Kidney (tissue), 14 donors: Measurements from ENCODE around the gene PRLH. TPM values are rescaled to one million over a fixed set of nuclear protein-coding genes. Genes with fewer than 3 reads are reported as not detected.

Source experiments
- DNase-seq, 5 donors: peaks; one replicate each; pipeline ENCODE4 v3.0.0-alpha.2; 2013 to 2020
- FAIRE-seq: peaks from 2 replicates; lab custom pipeline; 2012; peaks lifted over from hg19 to GRCh38; lab: Jason Lieb, UNC
- H3K27ac ChIP-seq, 2 donors: one replicate each; pipeline ENCODE4 v1.7.0; 2013; ENCODE audit warnings: low read depth in 2 of 2, low read length in 2 of 2, inconsistent platforms in 1 of 2
- H3K27me3 ChIP-seq: one replicate; pipeline ENCODE4 v1.7.1; 2013; ENCODE audit warnings: low read length, inconsistent platforms; ENCODE audit not compliant: control insufficient read depth, insufficient read depth
- H3K36me3 ChIP-seq, 3 donors: one replicate each; pipeline versions ENCODE4 v1.7.0 to v1.7.1; 2013; ENCODE audit warnings: low read length in 3 of 3, control low read depth in 1 of 3, inconsistent platforms in 1 of 3; ENCODE audit not compliant: insufficient read depth in 3 of 3, control insufficient read depth in 2 of 3
- H3K4me1 ChIP-seq, 3 donors: one replicate each; pipeline versions ENCODE4 v1.7.0 to v1.7.1; 2013; ENCODE audit warnings: low read length in 3 of 3, inconsistent platforms in 1 of 3, low read depth in 1 of 3; ENCODE audit not compliant: control insufficient read depth in 2 of 3, insufficient read depth in 2 of 3
- H3K4me3 ChIP-seq, 3 donors: one replicate each; pipeline versions ENCODE4 v1.7.0 to v1.8.1; 2013; ENCODE audit warnings: low read length in 3 of 3, control low read depth in 1 of 3, inconsistent platforms in 1 of 3
- H3K9ac ChIP-seq, 3 donors: one replicate each; pipeline versions ENCODE4 v1.7.0 to v1.7.1; 2013; ENCODE audit warnings: low read length in 3 of 3, control low read depth in 1 of 3, inconsistent platforms in 1 of 3
- H3K9me3 ChIP-seq, 3 donors: one replicate each; pipeline versions ENCODE4 v1.7.0 to v1.7.1; 2013; ENCODE audit warnings: low read length in 3 of 3, control low read depth in 1 of 3, inconsistent platforms in 1 of 3; ENCODE audit not compliant: control insufficient read depth in 2 of 3, insufficient read depth in 1 of 3
- intact Hi-C: fragments of 100-400 bp; cut with DNase I; formaldehyde crosslinking; loops from one replicate; pipeline ENCODE4 v1.11.1; 2022
- polyA plus RNA-seq: library from polyadenylated mRNA; stranded (reverse); fragments of 350-450 nt; fragmentation: Illumina TruSeq; extraction: RNeasy Lipid Tissue Mini Kit (QIAGEN cat#74804); gene quantifications from one replicate; pipeline ENCODE4 v1.2.3, GENCODE V29; 2014; ENCODE audit warnings: low read depth, low replicate concordance; ENCODE audit not compliant: insufficient read depth
- total RNA-seq: library from RNA; stranded (reverse); fragmentation: NEBNext Ultra II Directional; extraction: Animal tissue kit (Norgen Biotek cat#: 25700); gene quantifications from one replicate; pipeline ENCODE4 v1.2.1, GENCODE V29; 2021
- TF ChIP-seq, protein P1 (sequence below): IDR thresholded peaks from 3 replicates; pipeline ENCODE4 v1.5.1; 2012; ENCODE audit warnings: mild to moderate bottlenecking, moderate library complexity, borderline replicate concordance; ENCODE audit not compliant: insufficient read depth; ENCODE audit errors: extremely low read depth
- donor health status: control.
- donor health status: control.
- donor health status: control.
- donor health status: control.
- donor health status: control.
- donor health status: DM: yes; HTN: yes; CAD: no.
- donor health status: Normal renal cell carcinoma (clear cell type).

PRLH gene
- total and polyA plus RNA-seq, 2 donors from 2014 or later: not detected

DNA sequence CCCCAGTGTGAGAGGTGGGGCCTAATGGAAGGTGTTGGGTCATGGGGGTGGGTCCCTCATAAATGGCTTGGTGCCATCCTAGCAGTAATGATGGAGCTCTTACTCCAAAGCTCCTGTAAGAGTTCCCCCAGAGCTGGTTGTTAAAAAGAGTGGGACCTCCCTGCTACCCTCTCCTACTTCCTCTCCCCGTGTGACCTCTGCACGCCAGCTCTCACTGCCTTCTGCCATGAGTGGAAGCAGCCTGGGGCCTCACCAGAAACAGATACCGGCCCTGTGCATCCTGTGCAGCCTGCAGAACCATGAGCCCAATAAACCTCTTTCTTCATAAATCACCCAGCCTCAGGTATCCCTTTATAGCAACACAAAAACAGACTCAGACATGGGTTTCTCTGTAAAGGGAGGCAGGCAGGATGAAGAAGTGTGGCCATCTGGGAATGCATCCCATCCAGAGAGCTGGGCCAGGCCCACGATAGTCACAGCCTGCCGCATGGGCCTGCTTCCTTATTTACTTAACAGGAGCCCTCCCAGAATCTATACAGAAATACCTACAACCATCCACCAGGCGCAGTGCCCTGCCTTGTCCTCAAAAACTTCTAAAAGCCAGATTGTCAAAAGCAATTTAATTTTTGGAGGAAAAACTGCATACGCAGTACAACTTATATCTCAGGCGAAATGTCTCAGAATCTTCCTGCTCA is 7.5 kb downstream of the PRLH start:
- TF ChIP-seq, protein P1, sequence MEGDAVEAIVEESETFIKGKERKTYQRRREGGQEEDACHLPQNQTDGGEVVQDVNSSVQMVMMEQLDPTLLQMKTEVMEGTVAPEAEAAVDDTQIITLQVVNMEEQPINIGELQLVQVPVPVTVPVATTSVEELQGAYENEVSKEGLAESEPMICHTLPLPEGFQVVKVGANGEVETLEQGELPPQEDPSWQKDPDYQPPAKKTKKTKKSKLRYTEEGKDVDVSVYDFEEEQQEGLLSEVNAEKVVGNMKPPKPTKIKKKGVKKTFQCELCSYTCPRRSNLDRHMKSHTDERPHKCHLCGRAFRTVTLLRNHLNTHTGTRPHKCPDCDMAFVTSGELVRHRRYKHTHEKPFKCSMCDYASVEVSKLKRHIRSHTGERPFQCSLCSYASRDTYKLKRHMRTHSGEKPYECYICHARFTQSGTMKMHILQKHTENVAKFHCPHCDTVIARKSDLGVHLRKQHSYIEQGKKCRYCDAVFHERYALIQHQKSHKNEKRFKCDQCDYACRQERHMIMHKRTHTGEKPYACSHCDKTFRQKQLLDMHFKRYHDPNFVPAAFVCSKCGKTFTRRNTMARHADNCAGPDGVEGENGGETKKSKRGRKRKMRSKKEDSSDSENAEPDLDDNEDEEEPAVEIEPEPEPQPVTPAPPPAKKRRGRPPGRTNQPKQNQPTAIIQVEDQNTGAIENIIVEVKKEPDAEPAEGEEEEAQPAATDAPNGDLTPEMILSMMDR: no peak
- intact Hi-C loops: loop anchor here (5.0 kb wide), 1 partner anchor 57 kb away; no protein-coding TSS in a partner anchor
- FAIRE-seq (no peak), DNase-seq (no peak)
- H3K4me1 ChIP-seq: peaks cover 0 to 11% (median 3%) of the 10 kb centered on the region in 3 donors
- no peak overlapping the region for H3K27ac ChIP-seq
- H3K4me3 ChIP-seq: no peak overlapping the region
- H3K9me3 ChIP-seq: no peaks in the 10 kb centered on the region
- no peak overlapping the region for H3K9ac ChIP-seq
- no peaks in the 10 kb centered on the region for H3K27me3 ChIP-seq
- peaks cover 0 to 9% (median 8%) of the 10 kb centered on the region in 3 donors for H3K36me3 ChIP-seq

DNA sequence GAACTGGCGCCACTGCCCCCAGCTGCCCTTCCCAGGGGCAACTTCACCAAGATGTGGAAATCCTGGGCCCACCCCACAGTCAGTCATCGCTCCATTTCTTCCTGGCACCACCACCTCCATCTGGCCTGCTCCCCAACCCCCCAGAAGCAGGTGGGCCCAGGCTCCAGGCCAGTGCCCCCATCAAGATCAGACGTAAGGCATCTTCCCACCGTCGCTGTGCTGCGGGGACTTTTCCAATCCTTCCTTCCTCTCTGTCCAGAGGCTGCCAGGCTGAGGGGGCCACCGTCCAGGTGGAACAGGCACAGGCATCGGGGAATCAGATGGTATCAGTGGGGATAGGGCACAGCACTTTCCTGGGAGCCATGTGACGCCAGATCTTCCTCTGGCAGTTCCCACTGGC is 8.1 kb downstream of the PRLH start:
- Histone ChIP-seq H3K9me3 (no peaks in the 10 kb centered on the region), H3K36me3 (peaks cover 0 to 12% (median 8%) of the 10 kb centered on the region in 3 donors), H3K4me3 (no peak overlapping the region), H3K27me3 (no peaks in the 10 kb centered on the region), H3K27ac (no peak overlapping the region), H3K4me1 (peaks cover 0 to 11% (median 3%) of the 10 kb centered on the region in 3 donors), H3K9ac (no peak overlapping the region)
- FAIRE-seq: no peak
- intact Hi-C loops: loop anchor here (5.0 kb wide), 1 partner anchor 57 kb away; no protein-coding TSS in a partner anchor
- TF ChIP-seq, protein P1: no peak
- peak in 1 of 5 donors; percentile 59 for DNase-seq

DNA sequence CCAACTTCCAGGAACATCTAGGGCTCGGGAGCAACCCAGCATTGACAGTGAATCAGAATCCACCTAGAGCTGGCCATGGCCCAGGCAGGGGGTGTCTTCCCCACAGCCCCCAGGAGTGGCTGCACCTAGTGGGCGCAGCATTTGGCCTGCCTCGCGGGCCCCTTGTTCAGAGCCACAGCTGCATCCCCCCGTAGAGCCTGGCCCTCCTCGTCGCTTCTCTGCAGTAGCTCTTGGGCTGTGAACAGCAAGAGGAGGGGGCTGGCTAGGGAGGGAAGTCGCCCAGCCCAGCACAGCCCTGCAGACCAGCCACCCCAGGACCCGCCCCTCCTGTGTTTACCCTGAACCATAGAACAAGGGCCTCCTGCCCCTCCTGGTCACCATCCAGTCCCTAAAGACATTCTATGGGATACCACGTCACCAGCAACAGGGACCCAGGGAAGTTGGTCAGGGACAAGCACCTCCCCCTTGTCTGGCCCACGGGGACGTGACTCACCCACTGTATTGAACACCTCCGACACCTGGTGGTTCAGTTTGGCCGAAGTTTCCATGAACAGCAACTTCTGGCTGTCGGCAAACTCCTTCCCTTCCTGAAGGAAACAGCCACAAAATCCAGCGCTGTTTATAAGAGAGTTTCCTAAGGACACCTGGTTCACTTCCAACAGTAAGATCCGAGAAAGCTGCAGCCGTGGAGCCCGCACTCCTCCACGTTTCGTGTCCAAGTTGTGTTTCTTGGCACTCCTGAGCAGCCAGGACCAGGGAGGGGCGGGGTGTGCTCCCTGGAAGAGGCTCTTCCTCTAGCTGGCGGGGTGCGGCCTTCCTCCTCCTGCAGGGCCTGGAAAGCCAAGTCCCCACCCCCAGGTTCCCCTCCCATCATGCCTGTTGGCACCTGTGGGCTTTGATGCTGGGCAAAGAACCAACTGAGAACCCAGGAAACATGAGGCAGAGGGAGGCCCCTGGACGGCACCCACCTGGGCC is 8.8 kb downstream of the PRLH start:
- FAIRE-seq: no peak
- no peaks in the 10 kb centered on the region for H3K27me3 ChIP-seq

More for the DNA sequence above, 8.8 kb downstream of the PRLH start:
- TF ChIP-seq, protein P1: no peak
- Histone ChIP-seq H3K9me3 (no peaks in the 10 kb centered on the region), H3K4me3 (no peak overlapping the region), H3K36me3 (peaks cover 0 to 19% (median 10%) of the 10 kb centered on the region in 3 donors), H3K9ac (no peak overlapping the region), H3K4me1 (peaks cover 0 to 11% (median 3%) of the 10 kb centered on the region in 3 donors), H3K27ac (no peak overlapping the region)
- intact Hi-C loops: loop anchor here (5.0 kb wide), 1 partner anchor 58 kb away; no protein-coding TSS in a partner anchor
- DNase-seq: peak in 1 of 5 donors; percentile 84
